Spleen (tissue), 11 donors: Measurements from ENCODE around the gene C10orf90. TPM values are rescaled to one million over a fixed set of nuclear protein-coding genes. Genes with fewer than 3 reads are reported as not detected.

Experiments
- DNase-seq: peaks from one replicate; pipeline ENCODE4 v3.0.0-alpha.2; 2020
- H3K27ac ChIP-seq, 8 donors: fragments of 200-600 bp; sonication (generic) in 7 of 8; 1 replicate in 4 of 8; 2 replicates in 4 of 8; pipeline versions ENCODE4 v1.5.0 to v1.8.0; 2016 to 2021; ENCODE audit warnings: inconsistent platforms in 4 of 8, mild to moderate bottlenecking in 4 of 8, moderate library complexity in 1 of 8
- H3K27me3 ChIP-seq, 7 donors: fragments of 200-600 bp; sonication (generic) in 6 of 7; replicated peaks in 1 of 7; 1 replicate in 4 of 7; 2 replicates in 3 of 7; pipeline versions ENCODE4 v1.5.0 to v1.8.0; 2016 to 2021; ENCODE audit warnings: inconsistent platforms in 3 of 7, mild to moderate bottlenecking in 1 of 7
- H3K36me3 ChIP-seq, 6 donors: fragments of 200-600 bp; sonication (generic) in 5 of 6; 1 replicate in 4 of 6; 2 replicates in 2 of 6; pipeline versions ENCODE4 v1.5.0 to v1.8.0; 2016 to 2021; ENCODE audit warnings: inconsistent platforms in 2 of 6
- H3K4me1 ChIP-seq, 6 donors: fragments of 200-600 bp; sonication (generic) in 5 of 6; 1 replicate in 3 of 6; 2 replicates in 3 of 6; pipeline versions ENCODE4 v1.5.0 to v1.8.0; 2016 to 2021; ENCODE audit warnings: inconsistent platforms in 3 of 6
- H3K4me3 ChIP-seq, 8 donors: fragments of 200-600 bp; sonication (generic) in 7 of 8; 1 replicate in 4 of 8; 2 replicates in 4 of 8; pipeline versions ENCODE4 v1.5.0 to v1.8.0; 2016 to 2021; ENCODE audit warnings: inconsistent platforms in 4 of 8, mild to moderate bottlenecking in 4 of 8, moderate library complexity in 2 of 8
- H3K9me3 ChIP-seq, 8 donors: fragments of 200-600 bp; sonication (generic) in 7 of 8; 1 replicate in 4 of 8; 2 replicates in 4 of 8; pipeline versions ENCODE4 v1.5.0 to v1.8.0; 2016 to 2021; ENCODE audit warnings: inconsistent platforms in 4 of 8
- CTCF ChIP-seq, 11 experiments: fragments of 200-600 bp in 7 of 11; fragments of 450-650 bp in 4 of 11; sonication (generic) in 4 of 11; IDR thresholded peaks in 8 of 11; conservative IDR thresholded peaks in 3 of 11; 1 replicate in 7 of 11; 2 replicates in 4 of 11; pipeline versions ENCODE4 v1.4.0 to v1.8.0; 2016 to 2021; ENCODE audit warnings: antibody characterized with exemption in 11 of 11, inconsistent platforms in 4 of 11, mild to moderate bottlenecking in 1 of 11
- POLR2A ChIP-seq, 3 donors: fragments of 450-650 bp; IDR thresholded peaks; one replicate each; pipeline ENCODE4 v1.5.1; 2017; ENCODE audit warnings: antibody characterized with exemption in 3 of 3, mild to moderate bottlenecking in 1 of 3
- POLR2AphosphoS5 ChIP-seq, 3 donors: sonication (generic); formaldehyde crosslinking; IDR thresholded peaks; one replicate each; pipeline ENCODE4 v1.5.1; 2017; ENCODE audit warnings: antibody characterized with exemption in 3 of 3
- WGBS, 5 donors: extraction: QIAGEN DNeasy Blood & Tissue Kit in 3 of 5; methylation state at CpG; one replicate each; pipeline versions ENCODE4 v1.1.5 to v1.1.7; 2013 to 2018; 5-methylcytosine and 5-hydroxymethylcytosine counted together
- intact Hi-C: fragments of 100-400 bp; cut with DNase I; formaldehyde crosslinking; loops from one replicate; pipeline ENCODE4 v1.15.0; 2023; ENCODE audit warnings: low total_unique reads
- polyA plus RNA-seq, 3 donors: library from polyadenylated mRNA; stranded (reverse); fragments of 200-250 nt; gene quantifications; one replicate each; pipeline ENCODE4 v1.2.1, GENCODE V29; 2013
- total RNA-seq, 7 donors: library from RNA; depleted of rRNA in 3 of 7; stranded (reverse); fragments of >200 nt in 3 of 7; fragmentation: NEBNext Ultra II Directional in 4 of 7; extraction: Animal tissue kit (Norgen Biotek cat#: 25700) in 4 of 7; gene quantifications; one replicate each; pipeline versions ENCODE4 v1.1.0 to v1.2.1, GENCODE V29; 2016 to 2021
- donor health status: healthy with polysubstance abuse.
- donor health status: DM: no; HTN: no; CAD: no; lungs with moderate emphysema.
- donor health status: DM: no; HTN: no; CAD: no.
- donor health status: Bipolar disorder and iron deficiency.
- donor health status: healthy.
- donor health status: DM: no; HTN: no; CAD: no.
- donor health status: DM: yes; HTN: yes; CAD: no.

C10orf90 gene
- total and polyA plus RNA-seq, 10 donors: 0.05 to 0.06 TPM; not detected in 8

- WGBS, 5 donors: 46 to 67% (median 61%) methylated on average over 2 of the region's 2 CpGs
- no peaks in the 10 kb centered on the region for H3K36me3 ChIP-seq
- no peak overlapping the region for H3K4me3 ChIP-seq
- no peak for TF ChIP-seq POLR2A (IDR thresholded peaks at IDR 0.05)
- no peak for TF ChIP-seq CTCF (IDR thresholded peaks at IDR 0.05 in 8 of 11, conservative IDR thresholded peaks at IDR 0.05 in 3 of 11)
- TF ChIP-seq POLR2AphosphoS5 (IDR thresholded peaks at IDR 0.05): no peak
- peaks cover 0 to 16% (median 0%) of the 10 kb centered on the region in 8 donors for H3K9me3 ChIP-seq
- DNase-seq: no peak
- H3K27me3 ChIP-seq: peaks cover 0 to 6% (median 0%) of the 10 kb centered on the region in 7 donors
- H3K27ac ChIP-seq: no peak overlapping the region
- intact Hi-C loops: no loop called here
- no peaks in the 10 kb centered on the region for H3K4me1 ChIP-seq
These were observed 232.7 kb downstream of the C10orf90 start for GRCh38 chr10:126437635-126438406.

- no peak for DNase-seq
- TF ChIP-seq POLR2A (IDR thresholded peaks at IDR 0.05) (no peak), CTCF (IDR thresholded peaks at IDR 0.05 in 8 of 11, conservative IDR thresholded peaks at IDR 0.05 in 3 of 11) (no peak), POLR2AphosphoS5 (IDR thresholded peaks at IDR 0.05) (no peak)
- intact Hi-C loops: no loop called here
- no peak overlapping the region for H3K27ac ChIP-seq
- WGBS, 5 donors: 61 to 80% (median 70%) methylated on average over 5 of the region's 5 CpGs
- H3K27me3 ChIP-seq: peaks cover 0 to 6% (median 0%) of the 10 kb centered on the region in 7 donors
- peaks cover 0 to 6% (median 0%) of the 10 kb centered on the region in 8 donors for H3K9me3 ChIP-seq
- no peaks in the 10 kb centered on the region for H3K36me3 ChIP-seq
- H3K4me1 ChIP-seq: no peaks in the 10 kb centered on the region
- no peak overlapping the region for H3K4me3 ChIP-seq
These were observed 236.3 kb downstream of the C10orf90 start for GRCh38 chr10:126434235-126434634.

GRCh38 chr10:126433351-126433750 lies 237.1 kb downstream of the C10orf90 start:
- no peak for DNase-seq
- Histone ChIP-seq H3K9me3 (no peaks in the 10 kb centered on the region), H3K4me1 (no peaks in the 10 kb centered on the region), H3K4me3 (no peak overlapping the region), H3K27me3 (peaks cover 0 to 6% (median 0%) of the 10 kb centered on the region in 7 donors), H3K36me3 (no peaks in the 10 kb centered on the region), H3K27ac (no peak overlapping the region)
- TF ChIP-seq POLR2AphosphoS5 (IDR thresholded peaks at IDR 0.05) (no peak), CTCF (IDR thresholded peaks at IDR 0.05 in 8 of 11, conservative IDR thresholded peaks at IDR 0.05 in 3 of 11) (no peak), POLR2A (IDR thresholded peaks at IDR 0.05) (no peak)
- 58 to 83% (median 74%) methylated on average over 5 of the region's 5 CpGs for WGBS, 5 donors
- intact Hi-C loops: no loop called here

GRCh38 chr10:126432507-126432906 lies 238.0 kb downstream of the C10orf90 start:
- H3K4me3 ChIP-seq: no peak overlapping the region
- no peaks in the 10 kb centered on the region for H3K4me1 ChIP-seq
- H3K9me3 ChIP-seq: no peaks in the 10 kb centered on the region
- intact Hi-C loops: no loop called here
- H3K27me3 ChIP-seq: peaks cover 0 to 9% (median 0%) of the 10 kb centered on the region in 7 donors
- H3K36me3 ChIP-seq: no peaks in the 10 kb centered on the region
- H3K27ac ChIP-seq: no peak overlapping the region
- no peak for TF ChIP-seq POLR2AphosphoS5 (IDR thresholded peaks at IDR 0.05)
- no peak for TF ChIP-seq POLR2A (IDR thresholded peaks at IDR 0.05)
- TF ChIP-seq CTCF (IDR thresholded peaks at IDR 0.05 in 8 of 11, conservative IDR thresholded peaks at IDR 0.05 in 3 of 11): no peak
- no peak for DNase-seq
- WGBS, 5 donors: 76 to 92% (median 83%) methylated on average over 7 of the region's 7 CpGs
